Endothelial cell of hepatic sinusoid (primary cell): Measurements from ENCODE around the gene ZNF317.
"Not testable (repeated sequence)": the region's sequence is repeated elsewhere in the genome, so short reads cannot be mapped to it uniquely, and the experiment has no call there.

ENCODE experiments used
- in situ Hi-C: cut with HindIII; loops from 2 replicates; pipeline ENCODE4 v1.10.0; 2017; ENCODE audit warnings: low sequenced_read_pairs

The ZNF317 gene

GRCh38 chr19:9171393-9171991 is 31.3 kb downstream of the ZNF317 start:
- in situ Hi-C loops, result no loop called here

GRCh38 chr19:9175326-9175725 is 35.1 kb downstream of the ZNF317 start:
- in situ Hi-C loops, result no loop called here

GRCh38 chr19:9178901-9179300 is 38.7 kb downstream of the ZNF317 start, which contains the start of gene OR7D2:
OR7D2 (plus strand) TSS chr19:9178979; CDS start chr19:9185782, 6,803 bp downstream.
- in situ Hi-C loops, result no loop called here

GRCh38 chr19:9183000-9183399 is 42.8 kb downstream of the ZNF317 start:
- in situ Hi-C loops, result no loop called here

GRCh38 chr19:9187191-9187590 is 47.0 kb downstream of the ZNF317 start:
- in situ Hi-C loops, result no loop called here

GRCh38 chr19:9189535-9189934 is 49.3 kb downstream of the ZNF317 start:
- in situ Hi-C loops, result no loop called here

GRCh38 chr19:9198044-9198443 is 57.8 kb downstream of the ZNF317 start:
- in situ Hi-C loops, result not testable (repeated sequence)

GRCh38 chr19:9205501-9206113 is 65.4 kb downstream of the ZNF317 start:
- in situ Hi-C loops, result no loop called here
